Measurements from ENCODE around the gene CRHR2.

The CRHR2 gene

DNA sequence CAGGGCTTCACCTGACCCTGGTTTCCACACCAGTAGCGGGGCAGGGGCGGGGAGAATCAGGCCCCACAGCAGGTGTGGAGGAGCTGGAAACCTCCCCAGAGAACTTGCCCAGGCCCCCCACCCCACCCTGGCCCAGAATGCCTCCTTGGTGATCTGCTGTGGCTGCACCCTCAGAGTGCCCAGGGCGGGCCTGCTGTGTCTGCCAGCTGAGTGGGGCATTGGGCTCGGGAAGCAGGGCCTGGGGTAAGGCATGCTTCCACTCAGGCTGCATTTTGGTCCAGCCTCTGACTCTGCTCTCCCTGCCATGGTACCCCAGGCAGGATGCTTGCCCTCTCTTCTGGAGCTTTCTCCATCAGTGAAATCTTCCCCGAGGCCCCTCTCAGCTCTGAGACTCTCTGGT, 1.1 kb upstream of the CRHR2 start:
- DNase-seq (ENCODE audit: low read depth in 1 of 2, low spot score in 1 of 2), result no peak

- DNase-seq (ENCODE audit: low read depth in 1 of 2, low spot score in 1 of 2), result no peak
These were observed 443 bp downstream of the CRHR2 start for GRCh38 chr7:30681815-30682211.

DNA sequence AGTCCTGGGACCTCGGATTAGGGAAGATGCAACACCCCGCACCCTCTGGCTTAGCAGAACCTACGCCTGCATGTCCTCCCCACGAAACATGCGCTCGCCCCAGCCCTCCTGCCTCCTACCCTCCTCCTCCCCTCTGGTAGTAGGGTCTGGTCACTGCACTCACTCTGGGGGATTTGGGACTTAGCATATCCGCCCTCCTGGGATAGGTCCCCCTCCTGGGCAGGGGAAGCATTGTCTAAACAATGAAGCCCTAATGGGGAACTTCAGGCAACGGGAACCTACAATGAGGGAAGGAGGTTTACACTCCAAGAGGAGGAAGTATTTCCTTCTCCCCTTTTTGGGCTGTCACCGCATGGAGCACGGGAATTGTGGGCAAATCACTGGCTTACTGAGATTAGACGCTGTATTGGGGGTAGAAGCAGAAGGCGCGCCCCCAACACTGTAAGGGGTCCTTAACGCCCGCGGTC, 892 bp downstream of the CRHR2 start:
- DNase-seq (ENCODE audit: low read depth in 1 of 2, low spot score in 1 of 2), result no peak

GRCh38 chr7:30679664-30680063, 2.6 kb downstream of the CRHR2 start:
- no peak for DNase-seq (ENCODE audit: low read depth in 1 of 2, low spot score in 1 of 2)

DNA sequence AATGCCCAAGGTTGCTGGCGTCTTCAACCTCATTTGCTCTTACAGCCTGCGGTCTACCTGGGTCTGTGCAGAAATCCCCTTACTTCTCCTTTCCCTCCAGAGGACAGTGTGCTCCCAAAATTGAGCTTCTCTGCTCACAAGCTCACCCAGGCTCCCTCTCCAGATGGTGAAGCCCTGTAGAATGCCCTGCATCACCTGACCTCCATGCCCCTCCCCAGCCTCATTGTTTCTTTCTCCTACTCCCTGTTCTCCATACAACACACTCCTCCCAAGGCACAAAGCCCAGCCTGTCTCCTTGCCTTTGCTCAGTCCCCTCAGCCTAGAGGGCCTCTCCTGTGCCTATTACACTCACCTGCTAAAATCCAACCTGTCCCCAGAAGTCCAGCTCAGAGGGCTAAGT, 3.5 kb downstream of the CRHR2 start:
- no peak for DNase-seq (ENCODE audit: low read depth in 1 of 2, low spot score in 1 of 2)

- no peak for DNase-seq (ENCODE audit: low read depth in 1 of 2, low spot score in 1 of 2)
These were observed 7.4 kb downstream of the CRHR2 start for GRCh38 chr7:30674876-30675275.

- no peak for DNase-seq (ENCODE audit: low read depth in 1 of 2, low spot score in 1 of 2)
These were observed 7.8 kb downstream of the CRHR2 start for GRCh38 chr7:30674420-30674819.

- no peak for DNase-seq (ENCODE audit: low read depth in 1 of 2, low spot score in 1 of 2)
These were observed 10.3 kb downstream of the CRHR2 start for GRCh38 chr7:30671793-30672465.

DNA sequence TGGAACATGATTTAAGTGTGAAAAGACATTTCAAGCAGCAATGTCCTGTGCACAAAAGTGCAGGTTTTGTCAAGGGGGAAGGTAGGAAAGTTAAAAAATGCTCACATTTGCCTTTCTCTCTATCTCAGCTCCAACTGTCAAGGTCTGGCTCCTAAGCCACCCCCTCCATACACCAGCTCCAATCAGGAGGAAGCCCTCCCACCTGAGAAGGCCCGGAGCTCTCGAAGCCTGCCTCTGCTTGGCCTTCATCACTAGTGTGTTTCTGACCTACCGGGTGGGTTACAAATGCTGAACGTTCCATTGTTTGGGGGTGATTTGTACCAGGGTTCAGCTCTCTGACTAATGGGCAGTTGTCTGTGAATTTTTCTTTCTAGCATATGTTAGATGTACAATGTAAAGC, 14.2 kb downstream of the CRHR2 start:
- DNase-seq (ENCODE audit: low read depth in 1 of 2, low spot score in 1 of 2), result no peak

GRCh38 chr7:30667172-30667571, 15.1 kb downstream of the CRHR2 start:
- no peak for DNase-seq (ENCODE audit: low read depth in 1 of 2, low spot score in 1 of 2)

DNA sequence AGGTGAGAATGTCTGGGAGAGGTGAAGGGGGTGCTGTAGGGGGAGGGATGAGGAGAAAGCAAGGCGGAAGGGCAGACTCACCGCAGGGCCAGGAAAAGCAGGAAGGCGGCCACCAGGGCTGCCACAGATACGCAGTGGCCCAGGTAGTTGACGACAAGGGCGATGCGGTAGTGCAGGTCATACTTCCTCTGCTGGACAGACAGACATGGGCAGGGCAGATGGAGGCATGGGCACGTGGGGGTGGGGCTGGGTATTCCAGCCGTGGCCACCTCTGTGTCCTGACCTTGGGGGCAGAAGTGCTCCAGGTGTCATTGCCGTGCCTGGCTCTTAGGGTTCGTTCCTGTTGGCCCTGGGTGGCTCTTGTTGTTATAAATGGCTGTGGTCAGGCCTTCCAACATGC, 16.8 kb downstream of the CRHR2 start:
- DNase-seq (ENCODE audit: low read depth in 1 of 2, low spot score in 1 of 2), result no peak

DNA sequence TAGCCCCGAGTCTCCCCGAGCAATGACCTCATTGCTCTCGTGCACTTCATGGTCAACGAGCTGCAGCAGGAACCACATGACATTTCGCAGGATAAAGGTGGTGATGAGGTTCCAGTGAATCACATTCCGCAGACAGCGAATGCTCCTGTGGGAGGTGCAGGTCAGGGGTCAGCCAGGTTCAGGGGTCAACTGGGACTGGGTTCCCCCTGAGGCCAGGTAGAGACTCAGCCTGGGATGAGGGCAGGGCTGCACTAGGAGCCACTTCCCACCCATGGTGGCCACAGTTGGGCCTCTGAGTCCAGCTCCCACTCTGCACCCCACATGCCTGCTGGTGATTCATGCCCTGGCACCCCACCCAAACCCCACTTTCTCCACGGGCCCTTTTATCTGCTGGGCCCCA, 17.2 kb downstream of the CRHR2 start:
- DNase-seq (ENCODE audit: low read depth in 1 of 2, low spot score in 1 of 2), result no peak

DNA sequence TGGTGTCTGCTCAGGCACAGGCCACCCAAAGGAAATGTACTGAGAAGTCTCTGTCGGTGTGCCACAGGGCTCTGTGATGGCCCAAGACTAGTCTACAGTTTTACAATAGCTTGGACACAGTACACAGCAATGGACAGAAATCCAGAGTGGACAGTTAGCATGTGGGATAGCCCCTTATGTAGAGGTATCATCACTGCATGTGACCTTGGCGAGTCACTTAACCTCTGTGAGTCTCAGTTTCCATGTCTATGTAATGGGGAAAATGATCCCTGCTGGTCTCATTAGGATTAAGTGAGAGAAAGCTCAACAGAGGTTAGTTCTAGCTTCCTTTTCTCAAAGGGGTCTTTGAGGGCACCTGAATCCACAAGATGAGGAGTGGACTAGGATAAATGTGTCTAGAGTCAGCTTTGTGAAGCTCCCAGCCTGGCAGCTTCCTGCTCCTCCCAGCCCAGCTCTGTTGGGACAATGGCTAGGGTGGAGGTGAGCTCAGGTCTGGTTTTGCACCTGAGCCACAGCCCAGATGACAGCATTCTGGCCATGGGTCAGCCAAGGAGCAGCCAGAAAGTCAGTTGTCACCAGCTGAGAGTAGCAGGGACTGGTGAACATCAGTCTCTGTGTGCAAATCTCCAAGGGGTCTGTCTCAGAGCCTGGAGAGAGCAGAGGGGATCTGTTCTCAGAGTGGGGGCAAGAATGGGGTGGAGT, 17.9 kb downstream of the CRHR2 start:
- no peak for DNase-seq (ENCODE audit: low read depth in 1 of 2, low spot score in 1 of 2)

GRCh38 chr7:30663414-30663813, 18.8 kb downstream of the CRHR2 start:
- no peak for DNase-seq (ENCODE audit: low read depth in 1 of 2, low spot score in 1 of 2)

DNA sequence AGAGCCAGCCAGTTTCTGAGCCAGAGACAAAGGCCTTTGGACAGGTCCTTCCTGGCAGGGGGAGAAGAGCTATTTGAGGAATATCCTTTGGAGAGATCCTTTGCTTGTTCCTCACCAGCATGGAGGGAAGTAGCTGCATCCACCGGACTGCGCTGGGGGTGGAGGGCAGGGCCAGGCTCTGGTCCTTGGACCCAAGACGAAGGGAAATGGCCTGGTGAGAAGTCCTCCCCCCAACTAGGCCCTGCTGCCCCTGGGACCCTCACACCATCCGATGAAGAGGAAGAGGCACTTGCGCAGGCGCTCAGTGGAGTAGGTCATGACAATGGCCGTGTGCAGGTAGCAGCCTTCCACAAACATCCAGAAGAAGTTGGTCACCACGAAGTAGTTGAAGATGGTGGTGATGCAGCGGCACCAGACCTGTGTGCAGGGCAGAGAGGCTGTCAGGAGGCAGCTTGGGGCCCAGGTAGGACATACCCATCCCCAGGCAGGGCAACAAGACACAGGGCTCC, 19.8 kb downstream of the CRHR2 start:
- no peak for DNase-seq (ENCODE audit: low read depth in 1 of 2, low spot score in 1 of 2)

DNA sequence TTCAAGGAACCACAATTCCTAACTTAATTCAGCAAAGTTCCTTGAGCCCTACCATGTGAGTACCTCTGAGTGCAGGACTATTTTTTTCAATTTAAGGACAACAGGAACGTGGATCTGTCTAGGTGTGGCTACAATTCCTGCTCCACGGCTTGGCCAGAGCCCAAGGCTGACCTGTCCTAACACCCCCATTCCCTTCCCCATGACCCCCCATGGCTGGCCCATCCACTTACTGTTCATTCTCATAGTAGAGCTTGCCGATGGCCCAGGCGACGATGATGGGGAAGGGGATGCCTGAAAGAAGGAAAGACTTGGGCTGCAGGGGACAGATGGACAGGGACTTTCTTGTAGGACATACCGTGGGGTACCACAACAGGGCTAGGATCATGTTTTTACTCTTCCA, 20.3 kb downstream of the CRHR2 start:
- no peak for DNase-seq (ENCODE audit: low read depth in 1 of 2, low spot score in 1 of 2)

GRCh38 chr7:30660331-30661255, 21.7 kb downstream of the CRHR2 start:
- DNase-seq (ENCODE audit: low read depth in 1 of 2, low spot score in 1 of 2), result no peak

DNA sequence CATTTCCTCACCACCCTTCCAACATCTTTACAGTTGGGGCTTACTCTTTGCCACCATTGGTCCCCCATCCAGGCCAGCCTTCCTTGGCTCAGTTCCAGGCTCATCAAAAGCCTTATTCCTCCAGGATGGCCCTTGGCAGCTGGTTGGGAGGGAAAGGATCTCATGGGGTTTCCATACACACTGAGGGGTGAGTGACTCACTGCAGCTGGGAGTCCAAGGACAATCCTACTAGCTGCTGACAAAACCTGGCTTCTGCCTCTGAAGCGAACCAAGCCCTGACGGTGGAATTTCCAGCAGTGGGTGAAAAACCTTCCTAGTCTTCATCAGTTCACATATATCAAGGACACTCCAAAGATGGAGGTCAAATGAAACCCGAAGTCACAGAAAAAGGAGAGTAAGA, 22.9 kb downstream of the CRHR2 start:
- DNase-seq (ENCODE audit: low read depth in 1 of 2, low spot score in 1 of 2), result no peak

- DNase-seq (ENCODE audit: low read depth in 1 of 2, low spot score in 1 of 2), result no peak
These were observed 23.7 kb downstream of the CRHR2 start for GRCh38 chr7:30658479-30659074.

DNA sequence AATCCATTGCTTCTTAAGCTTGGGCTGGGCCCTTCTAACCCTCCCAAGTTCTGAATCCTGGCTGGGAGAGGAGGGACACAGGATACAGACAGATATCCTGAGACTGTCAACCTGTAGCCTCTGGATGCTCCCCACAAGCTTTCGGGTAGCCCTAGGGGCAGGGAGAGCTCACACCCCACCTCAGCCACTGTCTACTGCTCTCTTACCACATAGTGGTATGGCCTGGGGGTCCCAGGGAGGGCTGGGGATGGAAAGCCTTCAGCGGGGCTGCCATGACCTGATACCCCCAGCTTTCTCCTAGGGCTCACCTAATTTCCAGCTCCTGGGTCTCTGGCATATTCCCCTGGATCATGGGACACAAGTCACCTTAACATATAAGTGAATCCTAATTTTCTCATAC, 25.1 kb downstream of the CRHR2 start:
- DNase-seq (ENCODE audit: low read depth in 1 of 2, low spot score in 1 of 2), result no peak
